Astrocyte of the spinal cord (primary cell): Measurements from ENCODE around the gene WNK4.
"Not testable (repeated sequence)": the region's sequence is repeated elsewhere in the genome, so short reads cannot be mapped to it uniquely, and the experiment has no call there.

Experiments
- DNase-seq: peaks from one replicate; pipeline ENCODE4 v3.0.0; 2011; ENCODE audit warnings: low read depth, low spot score
- H3K4me3 ChIP-seq: 2 replicates; pipeline ENCODE4 v1.5.1; 2011; ENCODE audit warnings: low read depth, mild to moderate bottlenecking, low read length, moderate library complexity
- in situ Hi-C: cut with HindIII; loops from 2 replicates; pipeline ENCODE4 v1.10.0; 2017; ENCODE audit warnings: low sequenced_read_pairs
- TF ChIP-seq, protein P1 (sequence below): IDR thresholded peaks from 2 replicates; pipeline ENCODE4 v1.5.1; 2012; ENCODE audit warnings: low read depth, mild to moderate bottlenecking, low read length, inconsistent platforms

WNK4 gene

DNA sequence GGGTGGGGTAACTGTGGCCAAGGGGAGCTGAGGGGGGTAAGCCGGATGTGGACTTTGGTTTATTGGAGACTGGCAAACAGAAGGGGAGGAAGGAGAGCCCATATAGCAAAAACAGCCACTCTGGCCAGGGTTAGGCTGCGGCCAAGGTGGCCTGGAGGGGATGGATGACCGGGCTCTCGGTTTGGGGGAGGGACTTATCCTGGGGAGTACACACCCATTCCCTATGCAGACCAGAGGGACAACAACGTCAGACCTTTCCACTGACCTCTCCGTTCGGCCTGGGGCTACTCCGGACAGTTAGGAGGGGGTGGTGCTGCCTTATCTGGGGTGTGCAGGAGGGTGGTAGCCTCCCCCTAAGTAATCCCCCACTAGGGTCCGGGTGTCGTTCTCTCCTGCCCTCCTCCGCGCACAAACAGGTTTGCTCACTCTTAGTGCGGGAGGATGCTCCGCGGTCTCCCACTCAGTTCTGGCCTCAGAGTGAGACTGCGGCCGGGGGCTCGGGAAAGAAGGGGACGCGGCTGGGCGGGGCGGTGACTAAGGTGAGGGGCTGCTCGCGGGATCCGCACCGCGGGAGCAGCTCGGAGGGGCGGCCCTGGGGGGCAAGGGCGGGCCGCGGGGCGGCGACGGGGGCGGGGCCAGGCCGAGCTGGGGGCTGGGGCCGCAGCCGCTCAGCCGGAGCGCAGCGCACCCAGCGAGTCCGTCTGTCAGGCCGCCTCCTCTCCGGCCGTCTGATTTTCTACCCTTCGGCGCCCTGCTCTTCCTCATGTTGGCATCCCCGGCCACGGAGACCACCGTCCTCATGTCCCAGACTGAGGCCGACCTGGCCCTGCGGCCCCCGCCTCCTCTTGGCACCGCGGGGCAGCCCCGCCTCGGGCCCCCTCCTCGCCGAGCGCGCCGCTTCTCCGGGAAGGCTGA lies at the start of gene WNK4:
WNK4 (plus strand) TSS at position 675 of the 915 bp plus-strand sequence; CDS start at position 764, 89 bp downstream.
- DNase-seq: peak; percentile 43
- in situ Hi-C loops: no loop called here
- H3K4me3 ChIP-seq: peak within 1 kb of the TSS; percentile 70
- TF ChIP-seq, protein P1, sequence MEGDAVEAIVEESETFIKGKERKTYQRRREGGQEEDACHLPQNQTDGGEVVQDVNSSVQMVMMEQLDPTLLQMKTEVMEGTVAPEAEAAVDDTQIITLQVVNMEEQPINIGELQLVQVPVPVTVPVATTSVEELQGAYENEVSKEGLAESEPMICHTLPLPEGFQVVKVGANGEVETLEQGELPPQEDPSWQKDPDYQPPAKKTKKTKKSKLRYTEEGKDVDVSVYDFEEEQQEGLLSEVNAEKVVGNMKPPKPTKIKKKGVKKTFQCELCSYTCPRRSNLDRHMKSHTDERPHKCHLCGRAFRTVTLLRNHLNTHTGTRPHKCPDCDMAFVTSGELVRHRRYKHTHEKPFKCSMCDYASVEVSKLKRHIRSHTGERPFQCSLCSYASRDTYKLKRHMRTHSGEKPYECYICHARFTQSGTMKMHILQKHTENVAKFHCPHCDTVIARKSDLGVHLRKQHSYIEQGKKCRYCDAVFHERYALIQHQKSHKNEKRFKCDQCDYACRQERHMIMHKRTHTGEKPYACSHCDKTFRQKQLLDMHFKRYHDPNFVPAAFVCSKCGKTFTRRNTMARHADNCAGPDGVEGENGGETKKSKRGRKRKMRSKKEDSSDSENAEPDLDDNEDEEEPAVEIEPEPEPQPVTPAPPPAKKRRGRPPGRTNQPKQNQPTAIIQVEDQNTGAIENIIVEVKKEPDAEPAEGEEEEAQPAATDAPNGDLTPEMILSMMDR: no peak

DNA sequence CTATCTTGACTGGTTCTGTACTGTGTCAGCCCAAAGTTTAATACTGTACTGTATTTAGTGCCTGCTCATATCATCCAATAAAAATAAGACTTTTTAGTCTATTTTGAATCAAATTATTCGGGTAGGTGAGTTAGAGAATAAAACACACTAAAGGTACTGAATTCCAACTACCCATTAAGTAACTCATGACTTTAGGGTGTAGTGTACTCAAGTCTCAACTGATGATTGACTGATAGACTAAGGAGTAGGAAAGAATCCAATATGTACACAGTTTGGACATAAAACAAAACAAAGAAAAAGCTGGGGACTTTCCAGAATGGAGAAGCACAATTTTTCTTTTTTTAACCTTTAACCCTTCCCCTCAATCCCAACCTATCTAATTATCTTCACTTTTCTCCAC lies 39.7 kb upstream of the WNK4 start:
- DNase-seq: no peak
- TF ChIP-seq, protein P1: no peak
- H3K4me3 ChIP-seq: no peak overlapping the region
- in situ Hi-C loops: no loop called here

DNA sequence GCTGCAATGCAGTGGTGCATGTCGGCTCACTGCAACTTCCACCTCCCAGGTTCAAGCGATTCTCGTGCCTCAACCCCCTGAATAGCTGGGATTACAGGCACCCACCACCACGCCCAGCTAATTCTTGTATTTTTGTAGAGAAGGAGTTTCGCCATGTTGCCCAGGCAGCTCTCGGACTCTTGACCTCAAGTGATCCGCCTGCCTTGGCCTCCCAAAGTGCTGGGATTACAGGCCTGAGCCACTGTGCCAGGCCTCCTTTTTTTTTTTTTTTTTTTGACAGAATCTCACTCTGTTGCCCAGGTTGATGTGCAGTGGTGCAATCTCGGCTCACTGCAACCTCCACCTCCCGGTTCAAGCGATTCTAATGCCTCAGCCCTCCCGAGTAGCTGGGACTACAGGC lies 37.5 kb upstream of the WNK4 start:
- in situ Hi-C loops, DNase-seq, H3K4me3 ChIP-seq: not testable (repeated sequence)

DNA sequence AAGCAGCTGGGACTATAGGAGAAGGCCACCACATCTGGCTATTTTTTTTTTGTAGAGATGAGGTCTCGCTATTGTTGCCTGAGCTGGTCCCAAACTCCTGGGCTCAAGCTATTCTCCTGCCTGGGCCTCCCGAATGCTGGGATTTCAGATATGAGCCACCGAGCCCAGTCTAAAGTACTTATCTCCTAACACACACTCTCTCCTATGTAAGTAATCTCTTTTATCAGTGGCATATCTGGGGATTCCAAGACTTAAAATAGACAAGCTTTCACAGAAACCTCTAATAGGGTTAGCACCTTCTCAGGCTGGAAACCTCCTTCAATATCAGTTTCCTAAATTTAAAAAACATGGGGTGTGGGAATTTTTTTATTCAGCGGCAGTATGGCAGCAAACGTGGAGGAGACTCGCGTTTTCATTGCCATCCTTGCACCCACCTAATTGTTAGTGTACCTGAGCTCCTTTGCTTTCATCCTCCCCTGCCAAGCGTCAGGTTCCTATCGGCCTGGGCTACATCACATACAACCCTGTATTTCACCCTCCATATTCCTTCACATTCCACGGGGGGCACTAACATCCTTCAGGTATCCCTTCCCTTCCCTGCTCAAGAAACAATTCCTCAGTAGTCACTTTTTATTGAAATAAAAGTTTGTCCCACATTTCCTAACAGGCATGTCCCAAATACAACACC lies 36.7 kb upstream of the WNK4 start:
- in situ Hi-C loops: no loop called here
- H3K4me3 ChIP-seq: peak overlapping the region; percentile 73
- TF ChIP-seq, protein P1: no peak
- no peak for DNase-seq

DNA sequence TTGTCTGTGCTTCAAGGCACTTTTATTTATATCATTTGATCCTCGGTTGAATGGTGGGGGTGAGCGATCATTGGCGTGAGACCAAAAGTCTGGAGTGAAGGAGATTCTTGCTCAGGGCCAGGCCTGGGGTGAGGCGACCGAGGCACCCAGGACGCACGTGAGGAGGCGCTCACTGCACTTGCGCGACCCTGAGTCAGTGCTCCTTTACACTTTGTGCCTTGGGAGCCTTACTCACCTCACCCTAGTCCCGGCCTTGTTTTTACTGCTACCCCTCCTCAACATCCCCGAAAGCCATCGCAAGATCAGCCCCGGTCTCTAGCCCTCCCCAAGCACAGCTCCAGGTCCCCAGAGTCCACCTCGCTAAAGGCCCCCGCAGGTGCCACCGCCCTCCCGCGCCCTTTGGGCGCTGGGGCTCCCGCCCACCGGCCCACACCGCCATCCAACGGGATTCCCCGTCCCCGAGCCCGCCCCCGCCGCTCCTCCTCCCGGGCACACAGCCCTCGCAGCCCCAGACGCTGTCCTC lies 36.1 kb upstream of the WNK4 start:
- in situ Hi-C loops: no loop called here

DNA sequence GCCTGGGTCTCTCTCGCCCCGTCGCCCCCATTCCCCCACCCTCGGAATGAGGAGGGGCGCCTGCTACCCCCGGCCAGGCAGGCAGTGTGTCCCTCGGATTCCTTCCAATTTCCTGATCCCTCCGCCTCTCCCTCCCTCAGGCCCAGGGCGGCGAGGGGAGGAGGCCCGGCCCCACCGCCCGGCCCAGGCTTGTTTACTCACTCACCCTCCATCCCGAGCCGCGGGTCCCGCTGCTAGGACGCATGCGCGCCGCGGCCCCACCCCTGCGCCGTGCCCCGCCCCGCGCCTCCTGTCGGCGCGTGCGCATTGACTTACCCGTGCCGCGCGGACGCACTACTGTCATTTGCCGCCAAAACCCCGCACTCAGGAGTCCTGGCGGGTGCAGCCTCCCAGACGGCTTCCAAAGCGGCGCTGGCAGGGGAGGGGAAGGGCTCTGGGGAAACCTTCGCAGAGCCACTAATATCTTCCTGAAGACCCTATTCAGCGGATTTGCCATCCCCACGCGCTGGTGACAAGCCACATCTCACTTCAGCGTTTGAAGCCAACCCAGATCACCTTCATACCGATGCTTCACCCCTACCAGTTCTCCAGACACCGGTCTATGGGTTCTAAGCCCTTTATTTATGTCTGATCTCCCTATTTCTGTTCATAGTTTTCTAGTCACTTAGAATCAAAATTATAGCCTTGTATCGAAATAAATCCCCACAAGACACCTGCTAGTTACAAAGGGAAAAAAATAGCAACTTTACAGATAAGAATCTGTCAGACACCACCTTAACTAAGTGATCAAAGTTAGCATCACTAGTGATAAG lies 35.4 kb upstream of the WNK4 start, which contains the start of gene EZH1:
EZH1 (minus strand) TSS at position 235 of the 812 bp plus-strand sequence. CDS start 16,099 bp downstream, outside the sequence.
- in situ Hi-C loops: no loop called here
- peak; percentile 91 for DNase-seq
- peak within 1 kb of the TSS; percentile 73 for H3K4me3 ChIP-seq
- TF ChIP-seq, protein P1: no peak

More for the DNA sequence above, 36.1 kb upstream of the WNK4 start:
- DNase-seq: peak; percentile 36
- H3K4me3 ChIP-seq: peak overlapping the region; percentile 73
- TF ChIP-seq, protein P1: no peak
